GM18861 (cell line): ENCODE results near the gene LDB3.

Experiments
- ATAC-seq: cut with Tn5 transposase; IDR thresholded peaks from one replicate; pipeline ENCODE4 v1.9.1; 2021; ENCODE audit not compliant: unreplicated experiment

LDB3 gene

DNA sequence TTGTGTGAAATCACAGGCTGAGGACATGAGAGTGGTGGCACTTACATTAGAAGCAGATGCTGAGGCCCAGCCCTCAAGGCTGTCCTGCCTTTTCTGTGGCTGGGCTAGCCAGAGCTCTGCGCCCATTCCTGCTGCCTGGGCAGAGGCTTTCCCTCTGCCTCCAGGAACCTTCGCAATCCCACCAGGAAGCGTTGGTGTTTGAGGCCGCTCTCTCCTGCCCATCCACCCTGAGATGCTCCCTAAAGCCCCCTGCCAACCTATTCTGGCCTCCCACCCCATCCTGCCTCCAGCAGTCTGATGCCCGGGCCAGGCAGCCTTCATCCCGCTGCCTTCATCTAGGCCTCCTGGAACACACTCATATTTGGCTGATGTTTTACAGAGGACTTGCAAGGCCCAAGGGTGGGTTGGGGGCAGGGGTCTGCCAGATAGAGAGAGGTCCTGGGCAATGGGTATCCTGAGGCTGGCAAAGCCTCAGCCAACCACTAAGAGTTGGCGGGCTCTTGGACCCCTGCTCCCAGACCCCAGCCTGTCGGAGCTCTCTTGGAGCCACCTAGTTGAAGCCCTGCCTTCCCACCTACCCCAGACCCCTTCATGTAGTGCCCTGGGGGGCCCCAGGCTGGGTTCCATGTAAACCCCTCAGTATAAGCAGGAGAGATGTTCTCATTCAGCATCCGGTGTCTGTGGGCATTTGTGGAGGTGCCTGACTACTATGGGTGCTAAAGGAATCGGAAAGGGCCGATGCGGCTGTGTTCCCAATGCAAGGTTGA lies 32.7 kb downstream of the LDB3 start:
- ATAC-seq: no peak

DNA sequence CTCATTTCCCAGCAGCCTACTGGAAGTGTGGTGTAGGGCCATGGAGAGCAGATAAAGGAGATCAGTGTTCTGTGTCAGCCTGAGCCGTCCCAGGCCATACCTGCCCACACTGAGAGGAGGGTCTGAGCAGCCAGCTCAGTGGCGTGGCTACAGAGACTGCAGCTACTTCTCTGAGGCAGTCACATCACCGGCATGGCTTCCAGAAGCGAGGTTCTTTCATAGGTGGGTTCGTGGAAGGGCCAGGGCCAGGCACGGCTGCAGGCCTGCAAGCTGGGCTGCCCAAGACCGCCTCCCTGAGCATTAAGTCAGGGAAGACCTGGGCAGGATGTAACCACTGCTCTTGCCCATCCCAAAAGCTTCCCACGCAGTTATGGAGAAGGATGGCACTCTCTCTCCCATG lies 34.9 kb downstream of the LDB3 start:
- ATAC-seq: no peak

- no peak for ATAC-seq
Measured at GRCh38 chr10:86705139-86705538, 36.8 kb downstream of the LDB3 start.

DNA sequence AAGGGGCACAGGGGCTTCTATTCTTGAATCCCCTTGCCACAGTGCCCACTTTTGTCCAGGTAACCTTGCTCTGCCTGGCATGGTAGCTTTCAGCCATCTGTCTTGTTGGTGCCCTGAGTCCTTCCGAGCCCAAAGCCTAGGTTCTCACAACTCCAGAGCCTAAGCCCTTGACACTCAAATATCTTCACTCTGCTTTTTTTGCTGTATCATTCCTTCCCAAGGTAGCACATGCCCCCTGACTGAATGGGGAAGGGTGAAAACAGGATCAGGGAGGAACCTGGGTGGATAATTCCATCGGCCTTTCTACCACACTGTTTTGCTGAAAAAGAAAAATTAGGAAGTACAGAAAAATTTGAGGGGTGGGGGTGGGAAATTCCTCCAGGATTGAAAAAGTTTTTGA lies 37.6 kb downstream of the LDB3 start:
- no peak for ATAC-seq

- no peak for ATAC-seq
Measured at GRCh38 chr10:86706401-86706841, 38.1 kb downstream of the LDB3 start.

DNA sequence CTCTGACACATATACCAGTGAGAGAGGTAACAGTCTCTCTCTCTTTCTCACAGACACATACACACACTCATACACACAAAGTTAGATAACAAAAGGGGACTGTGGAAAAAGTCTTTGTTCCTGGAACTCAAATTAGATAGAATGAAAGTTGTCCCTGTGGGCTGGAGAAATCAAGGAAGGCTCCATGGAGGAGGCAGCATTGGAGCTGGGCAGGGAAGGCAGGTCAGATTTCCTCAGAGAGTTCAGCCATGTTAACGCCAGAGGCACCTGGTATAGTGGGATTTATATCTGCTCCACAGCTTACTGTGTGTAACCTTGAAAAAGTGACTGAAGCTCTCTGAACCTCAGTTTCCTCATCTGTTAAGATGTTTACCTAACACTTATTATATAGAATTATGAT lies 38.7 kb downstream of the LDB3 start:
- ATAC-seq: no peak

DNA sequence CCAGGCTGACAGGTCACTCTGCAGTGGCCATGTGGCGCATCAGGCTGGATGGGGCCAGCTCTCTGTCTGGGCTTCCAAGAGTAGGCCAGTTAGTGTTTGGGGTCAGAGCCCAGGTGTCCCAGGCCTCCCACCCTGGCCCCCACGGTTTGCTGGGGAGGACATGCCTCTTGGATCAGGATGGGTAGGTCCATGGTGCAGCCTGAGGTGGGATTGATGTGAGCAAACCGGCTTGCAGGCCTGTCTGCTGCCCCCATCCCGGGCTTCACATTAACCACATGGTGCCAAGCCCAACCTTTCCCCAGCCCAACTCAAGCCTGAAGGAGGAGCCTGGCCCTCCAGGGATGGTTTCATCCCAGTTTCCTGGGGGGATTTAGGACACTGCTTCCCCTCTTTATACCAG lies 39.2 kb downstream of the LDB3 start:
- ATAC-seq: no peak

GRCh38 chr10:86708068-86708782 lies 39.9 kb downstream of the LDB3 start:
- no peak for ATAC-seq

GRCh38 chr10:86708783-86709380 lies 40.6 kb downstream of the LDB3 start:
- ATAC-seq: no peak

DNA sequence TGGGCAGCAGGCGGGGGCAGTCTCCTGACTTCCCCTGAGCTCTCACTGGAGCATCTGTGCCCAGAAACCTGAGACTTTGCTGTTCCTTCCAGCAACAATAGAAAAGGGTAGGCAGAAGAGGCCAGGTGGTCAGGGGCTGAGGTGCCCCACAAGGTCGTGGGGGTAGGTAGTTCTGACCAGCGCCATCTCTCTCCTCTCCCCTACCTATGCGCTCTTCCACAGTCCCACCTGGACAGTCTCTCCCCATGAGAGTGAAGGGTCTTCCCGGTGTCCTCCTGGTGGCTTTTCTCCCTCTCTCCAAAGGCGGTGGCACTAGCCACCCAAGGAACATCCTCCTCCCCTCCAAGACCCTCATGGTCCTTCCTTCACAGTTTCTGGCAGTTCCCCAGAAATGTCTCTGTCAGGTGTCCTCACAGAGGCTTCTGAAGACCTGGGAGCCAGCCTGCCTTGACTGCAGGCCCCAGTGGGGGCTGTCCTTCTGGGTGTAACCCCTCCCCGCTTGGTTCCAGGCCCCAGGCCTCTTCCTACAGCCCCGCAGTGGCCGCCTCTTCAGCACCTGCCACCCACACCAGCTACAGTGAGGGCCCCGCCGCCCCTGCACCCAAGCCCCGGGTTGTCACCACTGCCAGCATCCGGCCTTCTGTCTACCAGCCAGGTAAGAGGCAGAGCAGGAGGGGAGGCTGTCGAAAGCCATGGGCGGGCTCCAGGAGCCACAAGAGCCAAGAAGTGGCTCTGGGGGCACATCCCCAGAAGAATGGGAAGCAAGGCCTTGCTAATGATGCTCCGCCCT lies 41.3 kb downstream of the LDB3 start:
- ATAC-seq: no peak

- peak; percentile 84 for ATAC-seq
Measured at GRCh38 chr10:86710987-86711512, 42.7 kb downstream of the LDB3 start.

DNA sequence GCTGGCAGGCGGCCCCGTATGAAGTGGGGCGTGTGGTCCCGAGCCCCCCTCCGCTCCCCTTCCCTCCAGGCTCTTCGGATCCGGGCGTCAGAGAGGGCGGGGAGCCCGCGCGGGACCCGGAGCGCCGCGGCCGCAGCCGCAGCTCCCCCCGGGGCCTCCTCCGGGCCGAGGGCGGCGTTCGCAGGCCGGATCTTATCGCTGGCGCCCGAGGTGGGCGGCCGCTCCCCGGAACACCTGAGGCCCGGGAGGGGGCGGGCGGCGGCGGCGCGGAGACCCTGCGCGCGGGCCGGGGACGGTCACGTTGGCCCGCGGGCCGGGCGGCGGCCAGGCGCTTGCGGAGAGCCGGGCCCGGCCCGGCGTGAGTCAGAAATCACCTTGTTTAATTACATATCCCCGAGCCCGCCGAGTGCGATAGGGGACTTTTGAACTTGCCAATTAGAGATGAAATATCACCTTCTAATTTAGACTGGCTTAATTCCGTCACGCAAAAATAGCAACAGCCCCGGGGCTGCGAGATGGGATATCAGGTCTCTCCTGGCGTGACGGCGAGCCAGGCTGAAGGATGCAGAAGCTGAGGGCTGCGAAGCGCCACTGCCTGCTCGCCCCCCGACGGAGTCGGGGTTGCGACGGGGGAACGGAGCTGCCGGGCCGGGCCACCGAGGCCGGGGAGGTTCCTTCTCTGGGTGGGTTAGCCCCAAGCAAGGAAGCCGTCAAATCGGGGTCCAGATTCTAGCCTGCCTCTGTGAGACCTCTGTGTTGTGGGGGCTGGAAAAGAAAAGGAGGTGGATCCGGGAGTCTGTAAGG lies 43.4 kb downstream of the LDB3 start:
- ATAC-seq: peak; percentile 36

GRCh38 chr10:86712317-86712707 lies 44.0 kb downstream of the LDB3 start:
- ATAC-seq: no peak

GRCh38 chr10:86715156-86715795 lies 47.0 kb downstream of the LDB3 start:
- no peak for ATAC-seq

DNA sequence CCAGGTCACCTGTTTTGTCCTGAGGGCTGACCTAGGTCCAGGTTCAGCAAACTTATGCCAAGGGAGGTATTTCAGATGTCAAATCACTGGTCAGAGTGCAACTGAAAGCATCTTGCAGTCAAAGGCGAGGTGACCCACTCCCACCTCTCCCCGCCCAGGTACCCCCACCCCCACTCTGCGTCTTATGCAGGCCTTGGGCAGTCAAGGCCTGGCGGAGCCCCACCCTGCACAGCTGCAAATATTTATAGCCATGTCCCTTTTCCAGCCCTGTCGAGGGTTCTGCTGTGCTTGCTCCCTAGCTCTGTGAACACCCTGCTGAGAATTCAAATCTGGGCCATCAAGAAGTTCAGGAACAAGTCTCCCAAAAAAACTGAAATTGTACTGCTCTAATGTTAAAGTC lies 47.5 kb downstream of the LDB3 start:
- ATAC-seq: no peak

DNA sequence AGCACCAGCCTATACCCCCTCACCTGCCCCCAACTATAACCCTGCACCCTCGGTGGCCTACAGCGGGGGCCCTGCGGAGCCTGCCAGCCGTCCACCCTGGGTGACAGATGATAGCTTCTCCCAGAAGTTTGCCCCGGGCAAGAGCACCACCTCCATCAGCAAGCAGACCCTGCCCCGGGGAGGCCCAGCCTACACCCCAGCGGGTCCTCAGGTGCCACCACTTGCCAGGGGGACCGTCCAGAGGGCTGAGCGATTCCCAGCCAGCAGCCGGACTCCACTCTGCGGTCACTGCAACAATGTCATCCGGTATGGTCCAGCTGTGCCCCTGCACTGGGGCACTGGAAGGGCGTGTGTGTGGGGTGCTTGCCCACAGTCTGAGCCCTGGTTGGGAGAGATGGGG lies 48.2 kb downstream of the LDB3 start:
- no peak for ATAC-seq

DNA sequence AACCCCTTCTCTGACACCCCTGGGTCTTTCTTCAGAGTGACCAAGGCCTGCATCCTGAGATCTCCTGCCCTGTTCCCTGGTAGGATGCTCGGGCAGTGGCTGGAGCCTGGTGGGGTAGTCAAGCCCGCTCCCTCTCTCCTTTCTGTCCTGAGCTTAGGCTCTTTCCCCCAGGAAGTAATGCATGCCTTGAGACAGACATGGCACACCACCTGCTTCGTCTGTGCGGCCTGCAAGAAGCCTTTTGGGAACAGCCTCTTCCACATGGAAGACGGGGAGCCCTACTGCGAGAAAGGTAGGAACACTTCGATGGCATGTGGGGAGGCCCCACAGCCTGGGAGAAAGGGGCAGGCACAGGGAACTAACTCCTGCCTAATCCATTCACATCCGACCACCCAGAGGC lies 50.2 kb downstream of the LDB3 start:
- no peak for ATAC-seq

DNA sequence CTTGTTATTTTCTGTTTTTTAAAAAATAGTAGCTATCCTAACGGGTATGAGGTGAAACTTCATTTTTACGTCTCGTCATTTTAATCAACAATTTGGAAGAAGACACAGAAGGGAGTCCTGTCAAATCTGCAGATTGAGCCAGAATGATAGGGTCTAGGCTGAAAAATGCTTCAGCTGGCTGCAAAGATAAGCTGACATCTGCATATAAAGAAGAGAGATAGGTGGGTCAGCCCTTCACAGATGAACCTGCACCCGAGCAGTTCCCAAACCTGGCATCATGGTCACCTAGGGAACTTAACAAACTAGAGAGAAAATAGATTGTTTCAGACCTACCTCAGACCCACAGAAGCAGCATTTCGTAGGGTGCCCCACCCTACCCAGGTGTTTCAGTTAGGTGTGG lies 52.9 kb downstream of the LDB3 start:
- no peak for ATAC-seq

GRCh38 chr10:86723009-86723408 lies 54.7 kb downstream of the LDB3 start:
- ATAC-seq: no peak

DNA sequence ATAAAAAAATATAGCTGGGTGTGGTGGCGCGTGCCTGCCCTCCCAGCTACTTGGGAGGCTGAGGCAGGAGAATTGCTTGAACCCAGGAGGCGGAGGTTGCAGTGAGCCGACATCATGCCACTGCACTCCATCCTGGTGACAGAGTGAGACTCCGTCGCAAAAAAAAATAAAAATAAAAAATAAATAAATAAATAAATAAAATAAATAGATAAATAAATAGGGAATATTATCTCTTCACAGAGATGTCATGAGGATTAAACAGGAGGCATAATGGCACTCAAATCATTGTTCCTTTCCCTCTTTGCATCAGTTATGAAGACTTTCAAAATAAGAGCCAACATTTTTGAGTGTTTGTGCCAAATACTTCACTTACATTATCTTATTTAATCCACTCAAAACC lies 56.1 kb downstream of the LDB3 start:
- no peak for ATAC-seq
